ENCODE results near the gene ZNF438. TPM values are rescaled to one million over a fixed set of nuclear protein-coding genes. Genes with fewer than 3 reads are reported as not detected.

ZNF438 gene
- total RNA-seq, 1 experiment from 2014 or later = 2.0 TPM

GRCh38 chr10:30988831-30989435, 42.7 kb downstream of the ZNF438 start:
- BruUV-seq (replicated peaks) = no TSS peak
- DNase-seq (ENCODE audit: low read depth, low spot score) (no peak), ATAC-seq (no peak)
- intact Hi-C loops (cut with micrococcal nuclease; ENCODE audit: unreplicated experiment) = no loop called here
- CTCF ChIA-PET = no interaction called here
- POLR2A ChIA-PET = no interaction called here
- no peaks in the 10 kb centered on the region for H3K9me3 ChIP-seq (ENCODE audit: control insufficient read depth, insufficient read depth, low read depth, low read length)
- H3K4me1 ChIP-seq (ENCODE audit: control insufficient read depth, insufficient read depth, low read length) = no peaks in the 10 kb centered on the region
- in situ Hi-C loops (cut with HindIII; ENCODE audit: low pct_unique_long_range_greater_than_20kb, low sequenced_read_pairs) = no loop called here
- TF ChIP-seq REST (IDR thresholded peaks at IDR 0.05; ENCODE audit: insufficient read depth in 1 of 2, low read depth in 2 of 2, low read length in 1 of 2) (no peak), SIN3A (IDR thresholded peaks at IDR 0.05; ENCODE audit: borderline replicate concordance, insufficient read depth, low read depth, low read length) (no peak), CTCF (IDR thresholded peaks at IDR 0.05) (no peak), TCF7L2 (IDR thresholded peaks at IDR 0.05; ENCODE audit: low read depth, low read length) (no peak), POLR2AphosphoS5 (IDR thresholded peaks at IDR 0.05; ENCODE audit: low read depth, low read length) (no peak)
- no peak overlapping the region for H3K27ac ChIP-seq (ENCODE audit: low read length)
- H3K27me3 ChIP-seq (ENCODE audit: control insufficient read depth, insufficient read depth, low read length) = no peaks in the 10 kb centered on the region
- H3K36me3 ChIP-seq (ENCODE audit: control insufficient read depth, insufficient read depth, low read length) = no peaks in the 10 kb centered on the region
- H3K4me3 ChIP-seq (ENCODE audit: low read depth in 2 of 2, low read length in 2 of 2) = no peak overlapping the region

- no peak for DNase-seq (ENCODE audit: low read depth, low spot score)
- no TSS peak for BruUV-seq (replicated peaks)
- in situ Hi-C loops (cut with HindIII; ENCODE audit: low pct_unique_long_range_greater_than_20kb, low sequenced_read_pairs) = no loop called here
- Histone ChIP-seq H3K27ac (ENCODE audit: low read length) (no peak overlapping the region), H3K27me3 (ENCODE audit: control insufficient read depth, insufficient read depth, low read length) (no peaks in the 10 kb centered on the region), H3K4me3 (ENCODE audit: low read depth in 2 of 2, low read length in 2 of 2) (no peak overlapping the region), H3K4me1 (ENCODE audit: control insufficient read depth, insufficient read depth, low read length) (no peaks in the 10 kb centered on the region), H3K36me3 (ENCODE audit: control insufficient read depth, insufficient read depth, low read length) (no peaks in the 10 kb centered on the region), H3K9me3 (ENCODE audit: control insufficient read depth, insufficient read depth, low read depth, low read length) (no peaks in the 10 kb centered on the region)
- POLR2A ChIA-PET = no interaction called here
- CTCF ChIA-PET = no interaction called here
- no peak for ATAC-seq
- TF ChIP-seq POLR2AphosphoS5 (IDR thresholded peaks at IDR 0.05; ENCODE audit: low read depth, low read length) (no peak), REST (IDR thresholded peaks at IDR 0.05; ENCODE audit: insufficient read depth in 1 of 2, low read depth in 2 of 2, low read length in 1 of 2) (no peak), SIN3A (IDR thresholded peaks at IDR 0.05; ENCODE audit: borderline replicate concordance, insufficient read depth, low read depth, low read length) (no peak), TCF7L2 (IDR thresholded peaks at IDR 0.05; ENCODE audit: low read depth, low read length) (no peak), CTCF (IDR thresholded peaks at IDR 0.05) (no peak)
- intact Hi-C loops (cut with micrococcal nuclease; ENCODE audit: unreplicated experiment) = no loop called here
Observed at GRCh38 chr10:30987463-30987862, 44.2 kb downstream of the ZNF438 start.

Data from Panc1 (cell line).